MG63 (cell line): ENCODE results near the gene SLC26A11. TPM values are rescaled to one million over a fixed set of nuclear protein-coding genes. Genes with fewer than 3 reads are reported as not detected.
A peak's percentile ranks its signal among the peaks of the same experiment; 100 is the strongest.

ENCODE experiments used
- DNase-seq: peaks from one replicate; pipeline ENCODE4 v3.0.0-alpha.2; 2020
- H3K27me3 ChIP-seq: fragments of 250-450 bp; sonication (Bioruptor Pico); 2 replicates; pipeline ENCODE4 v1.5.1; 2020; ENCODE audit warnings: mild to moderate bottlenecking, moderate library complexity
- H3K36me3 ChIP-seq: fragments of 250-450 bp; sonication (Bioruptor Pico); 2 replicates; pipeline ENCODE4 v1.5.1; 2020; ENCODE audit warnings: mild to moderate bottlenecking, moderate library complexity
- H3K4me3 ChIP-seq: fragments of 250-450 bp; sonication (Bioruptor Pico); 2 replicates; pipeline ENCODE4 v1.5.1; 2020; ENCODE audit warnings: mild to moderate bottlenecking, moderate library complexity
- H3K9me3 ChIP-seq: fragments of 250-450 bp; sonication (Bioruptor Pico); 2 replicates; pipeline ENCODE4 v1.5.1; 2020; ENCODE audit warnings: mild to moderate bottlenecking, moderate library complexity
- total RNA-seq: library from RNA; depleted of rRNA; stranded (reverse); fragments of >200 nt; shearing (Covaris generic); gene quantifications from 2 replicates; pipeline ENCODE4 v1.2.3, GENCODE V29; 2014; ENCODE audit warnings: low replicate concordance

SLC26A11 gene
- total RNA-seq, 1 experiment from 2014 or later: 7.3 TPM

DNA sequence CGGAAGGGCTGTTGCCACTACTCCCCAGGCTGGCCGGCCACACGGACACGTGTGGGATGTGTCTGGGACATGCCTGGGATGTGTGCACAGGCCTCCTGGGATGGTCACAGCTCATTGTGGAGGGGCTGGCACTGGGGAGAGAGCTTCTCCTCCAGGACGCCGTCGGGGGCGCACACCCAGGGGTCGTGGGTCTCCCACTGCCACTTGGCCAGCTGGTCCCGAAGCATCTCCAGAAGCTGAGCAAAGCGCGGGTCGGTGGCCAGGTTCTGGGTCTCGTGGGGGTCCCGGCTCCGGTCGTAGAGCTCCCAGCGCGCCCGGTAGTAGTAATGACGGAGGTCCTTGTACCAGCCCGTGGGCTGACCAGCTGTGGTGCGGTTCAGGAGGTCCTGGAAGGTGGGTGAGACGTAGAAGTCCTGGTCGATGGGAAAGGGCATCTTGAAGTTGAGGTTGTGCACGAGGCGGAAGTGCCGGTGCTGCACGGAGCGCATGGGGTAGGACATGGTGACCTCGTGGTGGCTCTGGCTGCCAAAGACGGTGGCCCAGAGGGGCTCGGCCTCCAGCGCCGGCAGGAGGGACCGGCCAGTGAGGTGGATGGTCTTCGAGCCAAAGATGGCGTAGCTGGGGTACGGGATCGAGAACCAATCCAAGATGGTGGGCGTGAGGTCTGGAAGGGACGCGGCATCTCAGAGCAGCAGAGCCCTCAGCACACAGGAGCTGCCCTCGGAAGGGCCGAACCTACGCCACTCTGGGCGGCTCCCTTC lies 9.7 kb upstream of the SLC26A11 start:
- Histone ChIP-seq H3K36me3 (peaks cover 44% of the 10 kb centered on the region), H3K4me3 (no peak overlapping the region), H3K9me3 (no peaks in the 10 kb centered on the region), H3K27me3 (no peaks in the 10 kb centered on the region)
- DNase-seq: no peak

DNA sequence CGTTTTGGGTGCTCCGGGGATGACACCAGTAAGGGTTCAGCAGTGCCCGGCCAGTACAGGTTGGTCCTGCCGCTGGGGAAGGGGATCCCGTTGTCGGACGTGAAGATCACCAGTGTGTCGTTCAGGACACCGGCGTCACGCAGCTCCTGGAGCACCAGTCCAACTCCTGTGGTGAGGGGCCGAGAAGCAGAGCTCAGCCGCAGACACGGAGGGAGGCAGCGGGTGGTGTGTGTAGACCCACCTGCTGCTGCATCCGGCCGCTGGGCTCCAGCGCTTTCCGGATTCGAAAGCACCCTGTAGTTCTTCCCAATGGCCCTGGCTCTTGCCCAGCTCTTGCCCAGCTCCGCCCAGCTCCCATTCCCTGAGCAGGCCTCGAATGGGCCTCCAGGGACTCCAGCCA lies 8.1 kb upstream of the SLC26A11 start:
- no peak overlapping the region for H3K4me3 ChIP-seq
- no peaks in the 10 kb centered on the region for H3K9me3 ChIP-seq
- DNase-seq: no peak
- no peaks in the 10 kb centered on the region for H3K27me3 ChIP-seq
- peaks cover 56% of the 10 kb centered on the region for H3K36me3 ChIP-seq

DNA sequence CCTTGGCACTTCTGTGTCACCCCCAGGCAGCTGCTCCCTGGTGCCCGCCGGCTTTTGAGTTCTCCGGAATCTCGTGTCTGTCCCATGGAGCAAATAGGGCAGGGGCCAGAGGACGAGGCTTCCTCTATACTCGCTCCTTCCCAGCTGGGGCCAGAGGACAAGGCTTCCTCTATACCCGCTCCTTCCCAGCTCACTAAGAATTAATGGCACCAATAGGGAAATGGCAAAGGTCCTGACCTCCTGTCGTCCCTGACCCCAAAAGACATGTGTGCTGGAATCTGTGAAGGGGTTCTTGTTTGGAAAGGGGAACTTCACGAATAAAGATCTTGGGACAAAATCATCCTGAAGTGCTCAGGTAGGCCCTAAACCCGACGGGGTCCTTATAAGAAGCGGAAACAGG lies 7.7 kb upstream of the SLC26A11 start:
- Histone ChIP-seq H3K36me3 (peaks cover 60% of the 10 kb centered on the region), H3K9me3 (no peaks in the 10 kb centered on the region)
- DNase-seq: no peak

GRCh38 chr17:80212962-80213642 lies 7.1 kb upstream of the SLC26A11 start:
- Histone ChIP-seq H3K9me3 (no peaks in the 10 kb centered on the region), H3K4me3 (no peak overlapping the region), H3K27me3 (no peaks in the 10 kb centered on the region), H3K36me3 (peaks cover 64% of the 10 kb centered on the region)
- DNase-seq: no peak

More for the DNA sequence above, 7.7 kb upstream of the SLC26A11 start:
- Histone ChIP-seq H3K27me3 (no peaks in the 10 kb centered on the region), H3K4me3 (no peak overlapping the region)

- H3K4me3 ChIP-seq: no peak overlapping the region
- DNase-seq: no peak
- no peaks in the 10 kb centered on the region for H3K9me3 ChIP-seq
- H3K27me3 ChIP-seq: no peaks in the 10 kb centered on the region
- peaks cover 67% of the 10 kb centered on the region for H3K36me3 ChIP-seq
Measured at GRCh38 chr17:80213643-80213975, 6.6 kb upstream of the SLC26A11 start.

DNA sequence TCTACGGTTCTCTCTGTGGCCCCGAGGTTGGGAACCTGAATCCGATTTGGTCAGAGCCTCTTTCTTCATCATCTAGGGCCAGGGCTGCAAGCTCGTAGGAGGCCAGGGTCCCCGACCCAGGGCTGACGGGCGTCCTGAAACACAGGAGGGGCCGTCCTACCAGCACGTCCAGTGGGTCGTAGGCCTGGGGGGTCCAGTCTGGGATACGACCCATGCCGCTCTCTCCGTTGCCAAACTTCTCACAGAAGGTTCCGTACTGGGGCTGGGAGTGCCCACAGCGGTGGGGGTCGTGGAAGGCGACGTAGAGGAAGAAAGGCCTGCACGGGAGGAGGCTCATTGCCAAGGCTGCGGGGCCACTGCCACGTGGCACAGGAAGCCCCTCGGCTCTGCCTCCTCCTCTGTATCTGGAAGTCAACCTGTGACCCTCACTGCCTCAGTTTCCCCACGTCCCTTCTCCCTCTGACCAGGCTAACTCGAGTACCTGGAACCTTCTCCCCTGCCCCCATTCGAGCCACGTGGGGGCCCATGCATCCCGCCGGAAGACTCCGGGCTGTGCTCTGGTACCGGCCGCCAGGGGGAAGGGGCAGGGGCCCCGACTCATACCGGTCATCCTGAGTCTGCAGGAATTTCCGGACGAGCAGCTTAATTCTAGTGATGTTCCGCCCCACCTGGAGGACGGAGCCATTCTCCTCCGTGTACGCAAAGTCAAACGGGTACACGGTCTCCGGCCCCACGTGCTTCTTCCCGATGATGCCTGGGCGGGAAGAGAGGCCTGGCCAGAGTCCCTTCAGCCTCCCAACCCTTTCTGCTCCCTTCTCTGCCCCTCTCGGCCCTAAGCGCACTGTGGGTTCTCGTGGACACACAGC lies 6.0 kb upstream of the SLC26A11 start:
- DNase-seq: no peak

GRCh38 chr17:80214878-80215210 lies 5.4 kb upstream of the SLC26A11 start:
- Histone ChIP-seq H3K4me3 (no peak overlapping the region), H3K27me3 (no peaks in the 10 kb centered on the region), H3K36me3 (peaks cover 66% of the 10 kb centered on the region), H3K9me3 (no peaks in the 10 kb centered on the region)
- no peak for DNase-seq

More for the DNA sequence above, 6.0 kb upstream of the SLC26A11 start:
- H3K27me3 ChIP-seq: no peaks in the 10 kb centered on the region
- peaks cover 69% of the 10 kb centered on the region for H3K36me3 ChIP-seq
- H3K9me3 ChIP-seq: no peaks in the 10 kb centered on the region
- H3K4me3 ChIP-seq: no peak overlapping the region

DNA sequence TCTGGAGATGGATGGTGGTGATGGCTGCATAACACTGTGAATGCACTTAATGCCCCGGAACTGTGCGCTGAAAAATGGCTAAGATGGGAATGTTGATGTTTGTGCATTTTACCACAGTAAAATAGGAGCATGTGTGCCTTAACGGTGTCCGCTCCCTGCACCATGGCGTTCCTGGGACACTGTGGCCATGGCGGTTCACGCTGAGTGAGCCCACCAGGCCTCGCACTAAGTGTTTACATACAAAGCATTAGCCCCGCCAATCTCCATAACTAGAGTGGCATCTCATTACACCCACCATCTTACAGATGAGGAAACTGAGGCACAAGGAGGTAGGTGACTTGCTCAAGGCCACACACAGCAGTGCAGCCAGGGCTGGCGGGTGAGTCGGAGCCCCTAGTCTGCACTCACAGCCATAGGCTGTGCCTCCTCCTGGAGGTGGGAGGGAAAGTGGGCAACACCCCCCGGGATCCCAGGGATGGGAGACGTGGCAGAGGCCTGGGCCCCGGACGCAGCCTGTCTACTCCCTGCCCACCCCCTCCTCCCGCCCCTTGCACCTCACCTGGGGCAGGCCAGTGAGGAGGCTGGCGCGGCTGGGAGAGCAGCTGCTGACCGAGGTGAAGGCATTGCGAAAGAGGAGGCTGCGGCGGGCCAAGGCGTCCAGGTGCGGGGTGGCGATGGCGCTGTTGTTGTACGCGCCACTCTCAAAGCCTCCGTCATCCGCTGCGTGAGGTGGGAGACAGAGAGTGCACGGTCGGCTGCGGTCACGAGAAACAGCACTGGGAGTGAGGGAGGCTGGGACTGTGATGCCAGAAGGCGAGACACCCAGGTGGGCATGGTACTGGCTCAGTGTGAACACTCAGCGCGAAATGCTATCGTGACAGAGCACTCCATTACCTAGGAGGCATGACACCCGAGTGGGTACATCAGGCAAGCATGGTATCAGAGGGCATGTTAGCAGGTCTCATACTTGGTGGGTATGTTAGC lies 3.5 kb upstream of the SLC26A11 start:
- Histone ChIP-seq H3K36me3 (peaks cover 48% of the 10 kb centered on the region), H3K27me3 (no peaks in the 10 kb centered on the region), H3K9me3 (no peaks in the 10 kb centered on the region)

GRCh38 chr17:80217703-80218362 lies 2.4 kb upstream of the SLC26A11 start:
- no peak overlapping the region for H3K4me3 ChIP-seq
- H3K36me3 ChIP-seq: peaks cover 47% of the 10 kb centered on the region
- no peak for DNase-seq
- no peaks in the 10 kb centered on the region for H3K9me3 ChIP-seq
- no peaks in the 10 kb centered on the region for H3K27me3 ChIP-seq

More for the DNA sequence above, 3.5 kb upstream of the SLC26A11 start:
- no peak for DNase-seq
- H3K4me3 ChIP-seq: no peak overlapping the region

DNA sequence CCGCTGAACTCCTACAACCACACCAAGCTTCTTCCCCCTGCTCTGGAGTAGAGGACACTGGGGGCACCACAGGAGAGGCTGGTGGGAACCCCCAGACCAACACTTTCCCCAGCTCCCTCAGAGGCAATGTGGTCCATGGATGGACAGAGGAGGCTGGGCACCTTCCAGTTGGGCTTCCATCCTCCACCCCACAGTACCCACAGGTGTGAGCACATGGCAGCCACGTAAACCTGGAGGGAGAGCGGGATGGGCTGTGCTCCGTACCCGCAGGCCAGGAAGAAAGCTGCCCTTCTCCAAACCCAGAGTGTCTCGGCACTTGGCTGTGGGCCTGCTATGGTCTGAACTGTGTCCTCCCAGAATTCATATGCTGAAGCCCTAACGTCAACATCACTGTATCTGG lies 1.8 kb upstream of the SLC26A11 start:
- no peak for DNase-seq
- H3K4me3 ChIP-seq: no peak overlapping the region
- H3K36me3 ChIP-seq: peaks cover 46% of the 10 kb centered on the region
- no peaks in the 10 kb centered on the region for H3K9me3 ChIP-seq
- no peaks in the 10 kb centered on the region for H3K27me3 ChIP-seq

DNA sequence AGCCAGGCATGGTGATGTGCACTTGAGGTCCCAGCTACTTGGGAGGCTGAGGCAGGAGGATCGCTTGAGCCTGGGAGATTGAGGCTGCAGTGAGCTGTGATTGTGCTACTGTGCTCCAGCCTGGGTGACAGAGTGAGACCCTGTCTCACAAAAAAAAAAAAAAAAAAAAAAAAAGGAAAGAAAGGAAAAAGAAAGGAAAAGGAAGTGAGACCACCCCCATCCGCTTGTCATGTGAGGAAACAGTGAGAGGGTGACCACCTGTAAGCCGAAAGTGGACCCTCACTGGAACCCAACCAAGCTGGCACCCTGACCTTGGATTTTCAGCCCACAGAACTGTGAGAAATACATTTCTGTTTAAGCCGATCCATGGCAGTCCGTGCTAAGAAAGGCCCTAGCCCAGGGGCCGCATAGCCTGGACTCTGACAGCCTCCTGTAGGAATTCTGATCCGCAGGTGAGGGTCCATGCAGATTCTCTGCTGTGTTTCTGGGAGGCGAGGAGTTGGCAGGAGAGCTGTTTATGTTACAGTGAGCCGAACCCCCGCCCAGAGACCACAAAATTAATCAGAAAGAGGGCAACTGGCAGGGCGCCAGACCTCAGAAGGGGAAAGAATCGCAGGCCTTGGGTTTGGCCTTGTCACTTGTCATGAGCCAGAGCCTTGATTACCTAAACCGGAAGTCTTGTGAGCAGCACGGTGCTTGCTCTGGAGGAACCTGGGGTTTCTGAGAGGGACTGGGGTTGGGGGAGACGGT lies 1.0 kb upstream of the SLC26A11 start:
- Histone ChIP-seq H3K36me3 (peaks cover 38% of the 10 kb centered on the region), H3K9me3 (no peaks in the 10 kb centered on the region), H3K4me3 (peak overlapping the region; percentile 98), H3K27me3 (no peaks in the 10 kb centered on the region)
- DNase-seq: peak; percentile 81

DNA sequence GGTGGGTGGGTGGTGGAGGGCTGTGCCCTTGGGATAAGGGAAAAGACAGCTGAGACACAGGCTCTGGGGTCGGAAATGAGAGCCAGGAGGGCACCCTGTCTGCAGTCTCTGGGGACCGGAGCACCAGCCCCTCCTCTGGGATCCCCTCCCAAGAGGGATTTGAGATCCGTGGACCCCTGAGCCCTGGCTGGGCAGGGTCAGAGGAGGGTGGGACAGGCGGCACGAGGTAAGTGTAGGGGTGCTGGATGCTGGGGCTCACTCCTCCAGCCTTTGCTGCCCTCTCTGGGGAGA lies 519 bp upstream of the SLC26A11 start:
- peaks cover 33% of the 10 kb centered on the region for H3K36me3 ChIP-seq
- peak overlapping the region; percentile 98 for H3K4me3 ChIP-seq
- no peak for DNase-seq
- H3K9me3 ChIP-seq: no peaks in the 10 kb centered on the region
- no peaks in the 10 kb centered on the region for H3K27me3 ChIP-seq

GRCh38 chr17:80220736-80221215 lies 549 bp downstream of the SLC26A11 start:
- Histone ChIP-seq H3K27me3 (no peaks in the 10 kb centered on the region), H3K4me3 (peak overlapping the region; percentile 98), H3K9me3 (no peaks in the 10 kb centered on the region), H3K36me3 (peaks cover 26% of the 10 kb centered on the region)
- DNase-seq: no peak

- no peak for DNase-seq
- H3K4me3 ChIP-seq: no peak overlapping the region; the same call in 1 of the 2 replicates
Measured at GRCh38 chr17:80221351-80222105, 1.3 kb downstream of the SLC26A11 start.

More at GRCh38 chr17:80221351-80222105, 1.3 kb downstream of the SLC26A11 start:
- no peaks in the 10 kb centered on the region for H3K27me3 ChIP-seq
- H3K36me3 ChIP-seq: peaks cover 21% of the 10 kb centered on the region
- H3K9me3 ChIP-seq: no peaks in the 10 kb centered on the region
